ENCODE results near the gene MGME1. TPM values are rescaled to one million over a fixed set of nuclear protein-coding genes. Genes with fewer than 3 reads are reported as not detected.

MGME1 gene
- total RNA-seq, 4 donors from 2014 or later, result 21.9 to 36.3 (median 33.5) TPM

- no peak for TF ChIP-seq POLR2A (IDR thresholded peaks at IDR 0.05)
- TF ChIP-seq CTCF (IDR thresholded peaks at IDR 0.05), result no peak
- no peak overlapping the region for H3K4me3 ChIP-seq (ENCODE audit: low read depth, poor library complexity, severe bottlenecking)
- DNase-seq (ENCODE audit: low spot score in 2 of 2), result no peak
- intact Hi-C loops (cut with DNase I; ENCODE audit: low total_unique reads), result no loop called here
- 81 to 82% methylated on average over 7 of the region's 7 CpGs for WGBS, 2 donors
Observed at GRCh38 chr20:17928211-17928611, 40.6 kb upstream of the MGME1 start.

GRCh38 chr20:17928633-17929311 is 40.0 kb upstream of the MGME1 start:
- no peak overlapping the region for H3K4me3 ChIP-seq (ENCODE audit: low read depth, poor library complexity, severe bottlenecking)
- WGBS, 2 donors, result 48 to 65% methylated on average over 16 to 22 of the region's 22 CpGs
- no peak for DNase-seq (ENCODE audit: low spot score in 2 of 2)
- TF ChIP-seq POLR2A (IDR thresholded peaks at IDR 0.05), result no peak
- TF ChIP-seq CTCF (IDR thresholded peaks at IDR 0.05), result no peak
- intact Hi-C loops (cut with DNase I; ENCODE audit: low total_unique reads), result no loop called here

GRCh38 chr20:17931513-17931912 is 37.3 kb upstream of the MGME1 start:
- TF ChIP-seq CTCF (IDR thresholded peaks at IDR 0.05) (no peak), POLR2A (IDR thresholded peaks at IDR 0.05) (no peak)
- no peak overlapping the region for H3K4me3 ChIP-seq (ENCODE audit: low read depth, poor library complexity, severe bottlenecking)
- DNase-seq (ENCODE audit: low spot score in 2 of 2), result no peak
- 90% methylated on average over 1 of the region's 1 CpG for WGBS, 2 donors
- intact Hi-C loops (cut with DNase I; ENCODE audit: low total_unique reads), result no loop called here

- intact Hi-C loops (cut with DNase I; ENCODE audit: low total_unique reads), result no loop called here
- H3K4me3 ChIP-seq (ENCODE audit: low read depth, poor library complexity, severe bottlenecking), result no peak overlapping the region
- 89 to 93% methylated on average over 5 of the region's 5 CpGs for WGBS, 2 donors
- TF ChIP-seq POLR2A (IDR thresholded peaks at IDR 0.05), result no peak
- no peak for TF ChIP-seq CTCF (IDR thresholded peaks at IDR 0.05)
- DNase-seq (ENCODE audit: low spot score in 2 of 2), result no peak
Observed at GRCh38 chr20:17932396-17932795, 36.4 kb upstream of the MGME1 start.

GRCh38 chr20:17933121-17933520 is 35.7 kb upstream of the MGME1 start:
- 100% methylated on average over 1 of the region's 1 CpG; no CpG with 5 or more reads in 1 of the 2 donors for WGBS, 2 donors
- H3K4me3 ChIP-seq (ENCODE audit: low read depth, poor library complexity, severe bottlenecking), result no peak overlapping the region
- intact Hi-C loops (cut with DNase I; ENCODE audit: low total_unique reads), result no loop called here
- no peak for TF ChIP-seq CTCF (IDR thresholded peaks at IDR 0.05)
- DNase-seq (ENCODE audit: low spot score in 2 of 2), result no peak

GRCh38 chr20:17933711-17934110 is 35.1 kb upstream of the MGME1 start:
- TF ChIP-seq POLR2A (IDR thresholded peaks at IDR 0.05), result no peak
- no peak for TF ChIP-seq CTCF (IDR thresholded peaks at IDR 0.05)
- intact Hi-C loops (cut with DNase I; ENCODE audit: low total_unique reads), result no loop called here
- DNase-seq (ENCODE audit: low spot score in 2 of 2), result no peak
- no peak overlapping the region for H3K4me3 ChIP-seq (ENCODE audit: low read depth, poor library complexity, severe bottlenecking)
- WGBS, 2 donors, result 89 to 98% methylated on average over 4 to 5 of the region's 5 CpGs
